Kidney tubule cell (primary cell): ENCODE data around the gene GREB1L.
"Not testable (repeated sequence)": the region's sequence is repeated elsewhere in the genome, so short reads cannot be mapped to it uniquely, and the experiment has no call there.

ENCODE experiments used
- DNase-seq: peaks from one replicate; pipeline ENCODE4 v3.0.0-alpha.2; 2018; ENCODE audit warnings: low spot score

Gene GREB1L

GRCh38 chr18:21264651-21265050 is 22.6 kb downstream of the GREB1L start:
- no peak for DNase-seq

DNA sequence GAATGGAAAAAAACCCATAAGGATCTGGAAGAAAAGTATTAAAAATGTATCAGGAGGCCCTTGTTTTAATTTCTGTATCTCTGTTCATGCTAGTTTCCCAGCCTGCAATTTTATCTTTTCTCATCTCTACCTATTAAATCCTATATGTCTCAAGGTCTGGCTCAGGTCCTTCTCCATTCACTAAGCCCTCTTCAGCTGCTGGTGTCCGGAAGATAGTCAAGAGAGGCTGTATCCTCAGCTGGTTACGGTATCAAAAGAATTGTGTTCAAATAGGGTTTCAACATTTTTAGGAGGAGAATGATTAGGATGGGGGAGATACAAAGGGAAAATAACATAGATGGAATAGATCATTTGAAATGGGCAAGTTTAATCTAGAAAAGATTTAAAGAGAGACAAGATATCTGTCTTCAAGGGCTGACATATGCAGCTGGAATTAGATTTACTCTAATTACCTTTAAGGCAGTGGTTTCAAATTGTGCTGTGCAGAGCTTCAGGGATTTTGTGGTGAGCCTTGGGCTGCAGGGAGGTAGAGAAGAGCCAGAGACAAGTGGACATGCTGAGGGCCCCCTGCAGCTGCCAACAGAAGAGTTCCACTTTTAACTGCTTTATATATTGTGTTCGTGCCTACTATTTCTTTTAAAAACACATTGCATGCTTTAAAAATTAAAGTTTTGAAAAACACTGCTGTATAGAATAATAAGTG is 24.1 kb downstream of the GREB1L start:
- DNase-seq, result no peak

- no peak for DNase-seq
Observed at GRCh38 chr18:21267400-21267799, 25.4 kb downstream of the GREB1L start.

- no peak for DNase-seq
Observed at GRCh38 chr18:21269349-21269748, 27.3 kb downstream of the GREB1L start.

DNA sequence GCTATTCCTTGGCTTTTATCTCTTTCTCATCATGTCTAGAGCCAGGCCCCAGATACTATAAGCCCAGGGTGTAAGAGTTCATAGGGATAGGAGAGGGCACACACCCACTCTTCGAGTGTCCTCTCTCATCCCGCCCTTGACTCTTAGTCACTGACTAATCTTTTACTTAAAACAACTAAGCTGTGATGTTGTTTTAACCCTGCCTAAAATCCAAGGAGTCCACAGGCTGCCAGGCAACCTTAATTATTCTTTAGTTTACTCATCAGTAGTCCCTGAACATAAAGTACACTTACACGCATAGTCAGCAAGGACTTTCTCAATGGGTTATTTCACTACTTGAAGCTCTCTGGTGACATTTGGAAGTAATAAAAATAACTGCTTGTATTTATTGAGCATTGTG is 28.4 kb downstream of the GREB1L start:
- peak; percentile 71 for DNase-seq

DNA sequence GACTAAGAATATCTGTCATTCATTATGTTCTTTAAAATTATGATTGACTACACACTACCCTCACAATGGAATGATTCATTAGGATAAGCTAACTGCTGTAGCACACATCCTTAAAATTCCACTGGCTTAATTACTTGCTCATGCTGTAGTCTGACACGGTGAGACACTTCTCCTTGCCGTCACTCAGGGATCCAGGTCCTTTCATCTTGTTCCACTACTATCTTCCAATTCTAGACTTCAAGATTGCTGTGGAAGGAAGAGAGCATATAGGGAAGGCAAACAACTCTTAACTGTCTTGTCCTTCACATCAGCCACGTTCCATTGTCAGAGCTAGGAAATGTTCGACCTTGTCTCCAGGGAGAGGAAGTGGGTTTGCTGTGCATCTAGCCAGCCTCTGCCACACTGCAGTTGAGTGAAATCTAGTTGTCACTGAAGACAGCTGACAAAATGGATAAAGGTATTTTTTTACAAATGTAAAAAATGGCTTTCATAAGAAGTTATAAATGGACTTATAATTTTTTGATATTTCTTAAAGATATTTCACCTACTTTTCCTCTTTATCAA is 30.1 kb downstream of the GREB1L start:
- DNase-seq, result no peak

GRCh38 chr18:21273568-21273967 is 31.5 kb downstream of the GREB1L start:
- DNase-seq, result no peak

- DNase-seq, result no peak
Observed at GRCh38 chr18:21275645-21276044, 33.6 kb downstream of the GREB1L start.

- DNase-seq, result no peak
Observed at GRCh38 chr18:21277578-21277977, 35.5 kb downstream of the GREB1L start.

- not testable (repeated sequence) for DNase-seq
Observed at GRCh38 chr18:21278218-21278617, 36.2 kb downstream of the GREB1L start.

- no peak for DNase-seq
Observed at GRCh38 chr18:21281603-21282002, 39.6 kb downstream of the GREB1L start.

GRCh38 chr18:21284540-21284939 is 42.5 kb downstream of the GREB1L start:
- DNase-seq, result no peak

DNA sequence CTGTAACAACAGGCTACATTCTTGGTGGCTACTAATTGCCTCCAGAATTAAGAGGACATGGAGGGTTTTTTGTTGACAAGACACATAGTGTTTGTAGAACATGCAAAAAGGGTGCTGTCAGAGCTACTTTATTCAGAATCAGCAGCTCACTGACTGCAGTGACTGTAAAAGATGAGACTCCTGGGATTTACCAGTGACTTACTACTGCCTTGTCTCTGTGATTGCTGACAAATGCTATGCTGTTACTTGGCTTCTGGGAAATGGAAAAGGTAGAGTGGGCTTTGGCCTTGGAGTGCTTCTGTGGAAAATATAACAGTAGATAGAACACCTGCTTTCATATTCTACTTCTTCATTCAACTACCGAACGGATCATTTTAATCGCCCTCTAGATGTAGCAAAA is 47.8 kb downstream of the GREB1L start:
- DNase-seq, result no peak

DNA sequence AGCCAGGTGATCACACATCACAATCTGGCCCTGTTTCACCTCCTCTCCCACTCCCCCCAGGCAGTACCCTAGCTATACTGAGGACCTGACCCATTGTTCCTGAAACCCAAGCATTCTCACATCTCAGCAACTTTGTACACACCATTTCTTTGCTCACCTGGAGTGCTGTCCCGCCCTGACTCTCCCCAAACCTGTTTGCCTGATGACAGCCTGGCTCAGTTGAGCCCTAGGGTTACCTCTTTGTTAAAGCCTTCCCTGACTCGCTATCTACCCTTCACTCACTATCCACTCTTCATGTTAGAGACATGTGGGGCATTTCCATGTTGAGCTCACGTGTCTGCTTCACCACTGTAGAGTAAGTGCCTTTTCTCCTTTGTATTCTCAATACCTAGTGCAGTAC is 49.1 kb downstream of the GREB1L start:
- DNase-seq, result no peak

DNA sequence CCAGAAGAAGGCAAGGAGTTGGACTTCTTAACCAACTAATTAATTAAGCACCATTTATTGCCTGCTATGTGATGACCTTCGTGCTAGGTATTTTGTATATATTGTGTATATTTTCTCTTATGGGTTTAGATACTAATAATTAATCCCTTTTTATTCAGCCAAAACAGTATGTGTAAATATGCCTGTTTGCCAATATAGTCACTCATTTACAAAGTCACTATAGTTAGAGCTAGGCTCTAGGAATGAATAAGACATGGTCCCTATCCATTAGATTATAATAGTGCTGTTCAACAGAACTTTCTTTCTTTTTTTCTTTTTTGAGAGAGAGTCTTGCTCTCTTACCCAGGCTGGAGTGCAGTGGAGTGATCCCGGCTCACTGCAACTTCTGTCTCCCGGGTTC is 51.4 kb downstream of the GREB1L start:
- no peak for DNase-seq

DNA sequence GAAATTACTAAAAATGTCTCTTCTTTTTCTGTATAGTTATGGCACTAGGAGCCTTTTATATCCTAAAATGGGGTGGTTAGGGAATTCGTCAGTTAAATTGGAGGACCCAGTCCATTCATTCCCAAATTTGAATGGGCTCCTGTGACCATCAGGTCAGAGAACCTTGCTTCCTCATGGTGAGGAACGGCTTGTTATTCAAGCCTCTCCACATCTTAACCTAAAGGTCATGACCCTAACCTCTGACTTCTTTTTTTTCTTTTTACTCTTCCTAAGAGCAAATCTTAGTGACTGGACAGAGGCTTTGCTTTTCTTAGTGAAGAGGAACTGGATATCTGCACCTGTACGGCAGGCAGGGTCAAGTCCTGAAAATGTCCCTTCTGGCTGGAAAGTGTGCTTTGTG is 53.1 kb downstream of the GREB1L start:
- no peak for DNase-seq

- DNase-seq, result no peak
Observed at GRCh38 chr18:21296045-21296444, 54.0 kb downstream of the GREB1L start.

GRCh38 chr18:21298351-21298750 is 56.3 kb downstream of the GREB1L start:
- no peak for DNase-seq

- no peak for DNase-seq
Observed at GRCh38 chr18:21300035-21300907, 58.2 kb downstream of the GREB1L start.

GRCh38 chr18:21300908-21301200 is 58.8 kb downstream of the GREB1L start:
- no peak for DNase-seq

DNA sequence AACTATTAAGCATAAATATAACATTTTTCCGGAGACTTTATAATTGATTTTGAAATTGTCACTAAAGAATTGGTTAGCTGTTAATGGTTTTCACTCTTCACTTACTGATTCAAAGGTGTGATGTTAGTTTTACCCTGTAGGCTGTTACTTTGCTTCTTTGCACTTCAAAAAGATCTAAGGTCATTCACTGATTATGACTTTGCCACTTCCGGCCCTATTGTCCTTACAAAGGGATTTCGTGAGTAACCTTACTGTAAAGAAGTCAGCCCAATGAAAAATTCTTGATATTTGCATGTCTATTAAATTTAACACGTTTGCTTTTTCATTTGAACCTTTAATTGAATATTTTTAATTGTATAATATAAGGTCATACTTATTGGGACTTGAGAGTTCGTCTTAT is 61.4 kb downstream of the GREB1L start:
- DNase-seq, result no peak

- peak; percentile 21 for DNase-seq
Observed at GRCh38 chr18:21303895-21304294, 61.9 kb downstream of the GREB1L start.

DNA sequence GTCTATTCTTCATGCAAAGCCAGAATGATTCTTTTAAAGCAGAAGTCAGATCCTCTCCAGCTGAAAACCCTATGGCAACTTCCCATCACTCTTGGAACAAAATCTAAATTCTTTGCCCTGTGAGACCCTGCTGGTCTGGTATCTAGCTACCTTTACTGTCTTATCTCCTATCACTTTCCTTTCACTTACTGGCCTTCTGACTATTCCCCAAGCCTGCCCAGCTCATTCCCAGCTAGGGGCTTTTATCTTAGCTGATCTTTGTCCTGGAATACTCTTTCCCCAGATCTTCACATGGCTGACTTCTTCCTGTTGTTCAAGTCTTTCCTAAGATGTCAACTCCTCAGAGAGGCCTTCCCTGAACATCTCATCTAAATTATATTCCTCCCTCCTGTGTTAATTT is 63.6 kb downstream of the GREB1L start:
- no peak for DNase-seq
